Nephron progenitor cell (in vitro differentiated cells): ENCODE measurements around the gene ARL17A.
"Not testable (repeated sequence)": the region's sequence is repeated elsewhere in the genome, so short reads cannot be mapped to it uniquely, and the experiment has no call there.

Experiments
- DNase-seq: peaks from one replicate; pipeline ENCODE4 v3.0.0; 2021
- H3K27ac Mint-ChIP-seq: 2 replicates; pipeline ENCODE4 v1.8.0; 2021; ENCODE audit warnings: mild to moderate bottlenecking, moderate library complexity, mixed read lengths
- H3K27me3 Mint-ChIP-seq: 2 replicates; pipeline ENCODE4 v1.8.0; 2021; ENCODE audit warnings: mild to moderate bottlenecking, low read depth, mixed read lengths; ENCODE audit not compliant: poor library complexity
- H3K36me3 Mint-ChIP-seq: 2 replicates; pipeline ENCODE4 v1.8.0; 2021; ENCODE audit warnings: low read depth, mixed read lengths
- H3K4me1 Mint-ChIP-seq: 2 replicates; pipeline ENCODE4 v1.8.0; 2021; ENCODE audit warnings: mixed read lengths
- H3K4me3 Mint-ChIP-seq: 2 replicates; pipeline ENCODE4 v1.8.0; 2021; ENCODE audit warnings: mild to moderate bottlenecking, moderate library complexity, mixed read lengths
- H3K9me3 Mint-ChIP-seq: 2 replicates; pipeline ENCODE4 v1.8.0; 2021; ENCODE audit warnings: mild to moderate bottlenecking, moderate library complexity, mixed read lengths

Gene ARL17A

DNA sequence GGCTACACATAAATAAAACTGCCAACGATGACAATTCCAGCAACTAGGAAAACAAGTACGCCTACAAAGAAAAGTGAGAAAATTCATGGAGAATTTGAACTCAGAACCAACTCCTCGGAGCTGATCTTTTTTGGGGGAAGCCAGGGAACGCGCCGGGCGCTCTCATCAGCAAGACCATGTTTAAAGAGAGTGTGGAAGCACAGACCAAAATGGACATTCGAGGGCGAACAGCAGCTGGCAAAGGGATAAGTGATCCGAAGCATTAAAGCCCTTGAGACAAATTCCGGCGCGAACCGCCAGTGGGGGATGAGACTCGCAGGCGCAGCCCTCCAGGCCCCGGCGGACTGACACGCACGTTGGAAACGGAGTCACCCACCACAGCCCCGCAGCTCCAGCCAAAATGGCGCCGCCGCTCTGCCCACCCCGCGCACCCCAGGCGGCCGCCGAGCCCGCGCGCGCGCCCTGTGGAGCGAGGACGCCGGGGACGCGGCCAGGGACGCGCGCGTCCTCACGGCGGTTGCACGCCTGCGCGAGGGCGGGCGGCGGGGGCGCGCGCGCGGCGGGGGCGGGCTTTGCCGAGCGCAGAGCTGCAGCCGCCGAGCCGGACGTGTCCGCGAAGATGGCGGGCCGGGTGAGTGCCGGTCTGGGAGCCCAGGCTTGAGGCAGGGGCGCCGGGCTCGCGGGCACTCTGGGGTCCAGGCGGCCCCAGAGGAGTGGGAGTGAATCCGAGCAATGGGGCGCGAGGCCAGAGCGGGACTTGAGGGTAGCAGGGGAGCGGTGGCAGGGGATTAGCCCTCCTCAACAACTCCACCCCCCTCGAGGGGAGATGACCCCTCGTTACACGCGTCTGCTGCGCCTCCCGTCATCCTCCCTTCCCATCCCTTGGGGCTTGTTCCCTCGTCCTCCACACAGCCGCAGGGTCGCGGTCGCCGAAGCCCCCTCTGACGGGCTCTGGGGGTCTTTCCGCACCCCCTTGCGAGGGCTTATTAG lies 11.0 kb upstream of the ARL17A start, which contains the start of gene NSF:
TSS of gene NSF (plus strand) at position 513 of the 990 bp plus-strand sequence. CDS start at position 620, 107 bp downstream.
- DNase-seq, H3K27ac Mint-ChIP-seq, H3K9me3 Mint-ChIP-seq: not testable (repeated sequence)

DNA sequence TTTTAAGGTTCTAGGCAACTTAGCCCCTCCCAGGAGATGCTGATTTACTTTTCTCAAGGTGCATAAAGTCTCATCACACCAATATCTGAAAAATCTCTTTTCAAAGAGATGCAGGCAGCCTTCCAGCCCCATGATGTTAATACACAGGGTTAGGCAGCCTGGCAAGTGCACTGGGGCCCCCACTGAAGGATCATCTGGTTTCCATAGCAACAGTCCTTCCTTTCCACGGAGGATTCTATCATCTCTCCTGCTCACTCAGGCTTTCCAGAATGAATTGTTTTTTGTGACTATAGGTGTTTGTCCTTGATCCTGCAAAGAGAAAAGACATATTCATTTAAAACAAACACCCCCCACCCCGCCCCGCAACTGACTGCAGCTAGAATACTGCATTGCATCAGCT lies 6.0 kb upstream of the ARL17A start:
- H3K9me3 Mint-ChIP-seq, H3K36me3 Mint-ChIP-seq, H3K4me1 Mint-ChIP-seq, H3K4me3 Mint-ChIP-seq, DNase-seq, H3K27me3 Mint-ChIP-seq, H3K27ac Mint-ChIP-seq: not testable (repeated sequence)

More for the DNA sequence above, 11.0 kb upstream of the ARL17A start, which contains the start of gene NSF:
- not testable (repeated sequence) for H3K4me3 Mint-ChIP-seq, H3K27me3 Mint-ChIP-seq, H3K36me3 Mint-ChIP-seq, H3K4me1 Mint-ChIP-seq

DNA sequence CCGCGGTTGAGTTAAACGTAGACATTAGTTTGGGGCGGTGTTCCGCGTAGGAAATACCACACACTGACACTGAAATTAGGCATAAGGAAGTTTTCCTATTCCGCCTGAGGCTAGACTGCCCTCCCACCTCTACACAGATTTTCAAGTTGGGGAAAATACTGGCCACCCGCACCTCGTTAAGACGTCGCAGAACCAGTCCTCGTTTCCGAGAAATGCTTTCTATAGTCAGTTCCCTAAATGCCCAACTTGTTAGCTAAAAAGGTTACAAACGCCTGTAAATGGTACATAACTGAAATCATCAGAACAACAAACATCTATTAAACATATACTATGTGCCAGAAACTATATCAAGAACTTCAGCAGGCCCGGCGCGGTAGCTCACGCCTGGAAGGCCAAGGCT lies 591 bp upstream of the ARL17A start:
- H3K4me1 Mint-ChIP-seq = not testable (repeated sequence)

DNA sequence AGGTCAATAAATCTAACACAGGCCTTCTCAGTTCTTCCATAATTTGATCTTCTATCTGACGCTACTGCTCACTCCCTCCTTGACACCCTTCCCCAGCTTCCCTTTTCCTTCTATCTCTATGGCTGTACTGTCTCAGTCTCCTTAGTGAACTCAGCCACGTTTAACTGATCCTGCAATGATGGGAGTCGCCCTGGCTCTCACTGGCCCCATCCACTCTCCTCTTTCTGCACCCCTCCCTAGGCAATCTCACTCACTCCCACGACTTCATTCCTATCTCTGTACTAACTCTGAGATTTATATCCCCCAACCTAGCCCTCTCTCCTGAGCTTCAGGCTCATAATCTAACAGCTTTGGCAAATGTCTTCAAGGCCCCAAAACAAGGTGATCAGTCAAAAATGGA lies 7.7 kb downstream of the ARL17A start:
- H3K27me3 Mint-ChIP-seq, H3K4me1 Mint-ChIP-seq: not testable (repeated sequence)

More for the DNA sequence above, 591 bp upstream of the ARL17A start:
- not testable (repeated sequence) for H3K4me3 Mint-ChIP-seq, DNase-seq, H3K27me3 Mint-ChIP-seq, H3K9me3 Mint-ChIP-seq, H3K27ac Mint-ChIP-seq, H3K36me3 Mint-ChIP-seq

DNA sequence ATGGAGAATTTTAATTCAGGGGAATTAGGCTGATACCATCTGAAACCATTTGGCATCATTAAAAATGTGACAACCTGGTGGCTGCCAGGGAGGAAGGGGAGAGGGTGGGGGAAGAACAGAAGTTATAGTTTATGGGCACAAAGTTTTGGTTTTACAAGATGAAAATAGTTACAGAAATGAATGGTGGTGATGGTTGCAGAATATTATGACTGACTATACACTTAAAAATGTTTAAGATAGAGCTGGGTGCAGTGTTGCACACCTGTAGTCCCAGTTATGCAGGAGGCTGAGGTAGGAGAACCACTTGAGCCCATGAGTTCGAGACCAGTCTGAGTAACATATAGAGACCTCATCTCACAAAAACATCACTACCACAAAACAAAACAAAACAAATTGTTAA lies 12.5 kb downstream of the ARL17A start:
- H3K4me1 Mint-ChIP-seq, H3K27me3 Mint-ChIP-seq, H3K36me3 Mint-ChIP-seq, H3K9me3 Mint-ChIP-seq, H3K4me3 Mint-ChIP-seq, DNase-seq, H3K27ac Mint-ChIP-seq: not testable (repeated sequence)

More for the DNA sequence above, 7.7 kb downstream of the ARL17A start:
- not testable (repeated sequence) for DNase-seq, H3K9me3 Mint-ChIP-seq, H3K36me3 Mint-ChIP-seq, H3K4me3 Mint-ChIP-seq, H3K27ac Mint-ChIP-seq

DNA sequence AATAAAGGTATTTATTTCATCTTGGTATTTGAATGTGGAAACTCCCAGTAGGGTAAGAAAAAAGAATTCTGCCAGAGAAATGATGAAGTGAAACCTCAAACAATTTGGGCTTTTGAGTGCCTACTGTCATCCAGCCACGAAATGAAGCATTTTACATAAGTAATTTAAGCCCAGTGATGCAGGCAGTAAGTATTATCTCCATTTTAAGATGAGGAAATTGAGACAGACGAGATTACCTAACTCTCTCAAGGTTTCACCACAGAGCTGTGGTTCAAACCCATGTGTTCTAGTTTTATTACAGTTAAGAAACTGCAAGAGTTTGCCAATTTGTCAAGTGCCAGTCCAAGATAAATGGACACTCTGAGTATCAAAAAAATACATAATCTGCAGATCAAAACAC lies 13.2 kb downstream of the ARL17A start:
- H3K4me3 Mint-ChIP-seq, H3K36me3 Mint-ChIP-seq, H3K27ac Mint-ChIP-seq, H3K27me3 Mint-ChIP-seq, H3K4me1 Mint-ChIP-seq, H3K9me3 Mint-ChIP-seq, DNase-seq: not testable (repeated sequence)

- not testable (repeated sequence) for H3K36me3 Mint-ChIP-seq
Measured at GRCh38 chr17:46560048-46560447, 19.4 kb downstream of the ARL17A start.

GRCh38 chr17:46559155-46559554 lies 20.3 kb downstream of the ARL17A start:
- not testable (repeated sequence) for H3K9me3 Mint-ChIP-seq, H3K27me3 Mint-ChIP-seq, H3K36me3 Mint-ChIP-seq, H3K4me3 Mint-ChIP-seq, H3K27ac Mint-ChIP-seq, DNase-seq, H3K4me1 Mint-ChIP-seq

More at GRCh38 chr17:46560048-46560447, 19.4 kb downstream of the ARL17A start:
- not testable (repeated sequence) for H3K27me3 Mint-ChIP-seq, H3K9me3 Mint-ChIP-seq, H3K4me1 Mint-ChIP-seq, DNase-seq, H3K4me3 Mint-ChIP-seq, H3K27ac Mint-ChIP-seq

- not testable (repeated sequence) for H3K36me3 Mint-ChIP-seq, DNase-seq, H3K27ac Mint-ChIP-seq, H3K9me3 Mint-ChIP-seq, H3K4me3 Mint-ChIP-seq, H3K27me3 Mint-ChIP-seq, H3K4me1 Mint-ChIP-seq
Measured at GRCh38 chr17:46548607-46549006, 30.9 kb downstream of the ARL17A start.

GRCh38 chr17:46534716-46535115 lies 44.8 kb downstream of the ARL17A start:
- not testable (repeated sequence) for H3K9me3 Mint-ChIP-seq, H3K36me3 Mint-ChIP-seq, H3K4me1 Mint-ChIP-seq, H3K27me3 Mint-ChIP-seq, H3K4me3 Mint-ChIP-seq, H3K27ac Mint-ChIP-seq
- peak; percentile 1 for DNase-seq

DNA sequence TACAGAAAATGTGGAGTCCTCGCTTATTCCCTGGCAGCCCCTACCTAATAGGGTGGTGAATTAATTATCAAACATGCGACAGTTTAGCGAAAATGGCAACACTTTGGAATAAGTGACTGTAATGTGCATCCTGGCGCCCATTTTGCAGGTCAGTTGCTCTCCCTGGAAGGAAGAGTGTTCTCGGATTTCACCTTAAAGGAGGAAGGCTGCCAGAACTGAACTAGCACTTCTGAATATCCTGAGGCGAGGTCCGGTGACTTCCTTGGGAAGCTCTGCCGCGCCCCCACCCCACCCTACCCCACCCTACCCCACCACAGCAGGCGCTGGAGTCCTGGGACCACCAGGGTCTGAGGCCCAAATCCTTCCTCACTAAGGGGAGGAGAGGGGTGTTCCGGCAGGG lies 67.3 kb downstream of the ARL17A start, which contains the start of gene LRRC37A2:
TSS of gene LRRC37A2 (plus strand) at position 301 of the 400 bp plus-strand sequence. CDS start 245 bp downstream, outside the sequence.
- not testable (repeated sequence) for H3K27ac Mint-ChIP-seq, H3K4me3 Mint-ChIP-seq, H3K4me1 Mint-ChIP-seq, H3K9me3 Mint-ChIP-seq, DNase-seq, H3K36me3 Mint-ChIP-seq, H3K27me3 Mint-ChIP-seq

DNA sequence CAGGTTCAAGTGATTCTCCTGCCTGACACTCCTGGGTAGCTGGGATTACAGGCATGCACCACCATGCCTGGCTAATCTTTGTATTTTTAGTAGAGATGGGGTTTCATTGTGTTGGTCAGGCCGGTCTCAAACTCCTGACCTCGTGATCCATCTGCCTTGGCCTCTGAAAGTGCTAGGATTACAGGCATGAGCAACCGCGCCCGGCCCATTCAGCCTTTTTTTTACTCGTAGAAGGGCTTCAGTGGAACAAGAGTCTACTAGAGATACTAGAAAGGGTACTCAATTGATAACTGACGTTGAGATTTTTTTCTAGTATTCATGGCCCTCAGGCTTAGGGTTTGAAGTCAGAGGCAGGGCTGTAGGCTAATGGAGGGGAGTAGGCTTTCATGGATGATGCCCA lies 73.6 kb downstream of the ARL17A start:
- H3K27me3 Mint-ChIP-seq, H3K4me1 Mint-ChIP-seq, DNase-seq, H3K27ac Mint-ChIP-seq, H3K4me3 Mint-ChIP-seq, H3K9me3 Mint-ChIP-seq: not testable (repeated sequence)
- peaks cover 13% of the 10 kb centered on the region for H3K36me3 Mint-ChIP-seq

DNA sequence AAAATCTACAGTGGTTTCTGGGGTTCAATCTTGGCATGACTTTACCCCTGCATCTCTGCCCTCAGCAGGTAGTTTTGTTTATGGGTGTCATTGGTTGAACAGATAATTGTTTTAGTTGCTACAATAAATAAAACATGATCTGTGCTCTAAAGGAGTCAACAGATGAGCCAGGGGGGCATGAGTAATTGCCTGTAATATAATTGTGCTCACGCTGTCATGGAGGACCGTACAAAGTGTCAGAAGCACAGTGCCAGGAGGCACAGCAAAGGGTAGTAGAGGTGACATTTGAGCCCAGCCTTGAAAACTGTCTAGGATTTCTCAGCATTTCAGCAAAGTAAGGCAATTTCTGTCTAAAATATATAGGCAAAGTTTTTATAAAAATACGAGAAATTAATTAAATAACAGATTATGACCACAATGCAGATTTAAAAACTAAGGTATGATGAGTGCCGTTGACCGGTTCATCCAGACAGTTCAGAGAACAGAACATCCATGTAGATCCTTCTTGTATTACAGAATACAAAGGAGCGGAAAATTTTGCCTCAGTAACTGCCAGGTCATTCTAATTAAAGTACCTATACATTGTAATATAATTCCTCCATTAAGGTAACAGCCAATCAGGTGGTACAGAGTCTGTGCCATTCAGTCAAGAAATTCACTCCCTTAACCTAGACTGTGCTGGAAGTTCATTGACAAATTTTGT lies 79.9 kb downstream of the ARL17A start:
- peaks cover 21% of the 10 kb centered on the region for H3K36me3 Mint-ChIP-seq
- not testable (repeated sequence) for H3K27ac Mint-ChIP-seq, DNase-seq, H3K9me3 Mint-ChIP-seq, H3K4me3 Mint-ChIP-seq, H3K4me1 Mint-ChIP-seq, H3K27me3 Mint-ChIP-seq

GRCh38 chr17:46492021-46492420 lies 87.5 kb downstream of the ARL17A start:
- not testable (repeated sequence) for H3K4me1 Mint-ChIP-seq, H3K9me3 Mint-ChIP-seq, H3K27me3 Mint-ChIP-seq, H3K4me3 Mint-ChIP-seq, H3K27ac Mint-ChIP-seq, DNase-seq, H3K36me3 Mint-ChIP-seq
